Activated gamma-delta T cell (primary cell): ENCODE measurements around the gene PGLYRP2.
"Not testable (repeated sequence)": the region's sequence is repeated elsewhere in the genome, so short reads cannot be mapped to it uniquely, and the experiment has no call there.

ENCODE experiments used
- DNase-seq: peaks from one replicate; lab custom pipeline; 2025; lab: John Stamatoyannopoulos, UW

Gene PGLYRP2

GRCh38 chr19:15488489-15489226 lies 9.4 kb upstream of the PGLYRP2 start:
- DNase-seq, result no peak

- no peak for DNase-seq
These were observed 7.7 kb upstream of the PGLYRP2 start for GRCh38 chr19:15487038-15487437.

GRCh38 chr19:15485768-15486167 lies 6.5 kb upstream of the PGLYRP2 start:
- DNase-seq, result not testable (repeated sequence)

- not testable (repeated sequence) for DNase-seq
These were observed 1.7 kb upstream of the PGLYRP2 start for GRCh38 chr19:15480996-15481395.

GRCh38 chr19:15476325-15476724 lies 3.0 kb downstream of the PGLYRP2 start:
- no peak for DNase-seq

- DNase-seq, result no peak
These were observed 3.7 kb downstream of the PGLYRP2 start for GRCh38 chr19:15475611-15476010.

- no peak for DNase-seq
These were observed 4.1 kb downstream of the PGLYRP2 start for GRCh38 chr19:15475169-15475568.

GRCh38 chr19:15473821-15474220 lies 5.5 kb downstream of the PGLYRP2 start:
- not testable (repeated sequence) for DNase-seq

- DNase-seq, result no peak
These were observed 7.6 kb downstream of the PGLYRP2 start for GRCh38 chr19:15471639-15472101.

- DNase-seq, result no peak
These were observed 9.6 kb downstream of the PGLYRP2 start for GRCh38 chr19:15469513-15470297.

GRCh38 chr19:15468675-15469512 lies 10.4 kb downstream of the PGLYRP2 start:
- DNase-seq, result no peak

GRCh38 chr19:15467734-15468214 lies 11.5 kb downstream of the PGLYRP2 start:
- DNase-seq, result no peak

GRCh38 chr19:15466851-15467733 lies 12.2 kb downstream of the PGLYRP2 start:
- DNase-seq, result no peak

- peak; percentile 43 for DNase-seq
These were observed 14.6 kb downstream of the PGLYRP2 start, which contains the start of gene RASAL3 for GRCh38 chr19:15464394-15465385. RASAL3 (minus strand) TSS chr19:15464544; CDS start chr19:15464358, 186 bp downstream.

- DNase-seq, result peak; percentile 50
These were observed 15.4 kb downstream of the PGLYRP2 start for GRCh38 chr19:15463861-15464371.

- DNase-seq, result no peak
These were observed 17.6 kb downstream of the PGLYRP2 start for GRCh38 chr19:15461694-15462093.

GRCh38 chr19:15457701-15458484 lies 21.4 kb downstream of the PGLYRP2 start:
- no peak for DNase-seq

- DNase-seq, result no peak
These were observed 22.2 kb downstream of the PGLYRP2 start for GRCh38 chr19:15456871-15457700.
